Measurements from ENCODE around the gene IFIT1.
"Not testable (repeated sequence)": the region's sequence is repeated elsewhere in the genome, so short reads cannot be mapped to it uniquely, and the experiment has no call there.

The IFIT1 gene

GRCh38 chr10:89363729-89364442 is 28.5 kb upstream of the IFIT1 start:
- no peak for DNase-seq

- DNase-seq: no peak
These were observed 27.9 kb upstream of the IFIT1 start for GRCh38 chr10:89364531-89364930.

- DNase-seq: no peak
These were observed 24.9 kb upstream of the IFIT1 start for GRCh38 chr10:89367529-89367928.

DNA sequence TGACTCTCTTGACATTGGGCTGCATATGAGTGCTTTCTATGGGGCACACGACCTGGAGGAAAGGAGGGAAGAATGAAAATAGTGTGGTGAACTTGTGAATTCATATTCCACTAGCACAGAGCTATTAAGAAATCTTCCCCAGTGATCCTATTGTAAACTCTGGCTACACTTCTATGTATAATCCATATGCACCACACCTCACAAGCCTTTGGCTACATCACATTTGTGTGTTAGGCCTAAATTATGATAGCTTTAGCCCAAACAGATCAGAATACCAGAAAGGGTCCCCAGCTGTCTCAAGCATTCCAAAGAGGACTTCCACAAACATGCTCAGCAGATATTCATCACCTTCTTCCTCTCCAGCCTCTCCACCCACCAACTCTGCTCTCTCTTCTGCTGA is 24.3 kb upstream of the IFIT1 start:
- no peak for DNase-seq

DNA sequence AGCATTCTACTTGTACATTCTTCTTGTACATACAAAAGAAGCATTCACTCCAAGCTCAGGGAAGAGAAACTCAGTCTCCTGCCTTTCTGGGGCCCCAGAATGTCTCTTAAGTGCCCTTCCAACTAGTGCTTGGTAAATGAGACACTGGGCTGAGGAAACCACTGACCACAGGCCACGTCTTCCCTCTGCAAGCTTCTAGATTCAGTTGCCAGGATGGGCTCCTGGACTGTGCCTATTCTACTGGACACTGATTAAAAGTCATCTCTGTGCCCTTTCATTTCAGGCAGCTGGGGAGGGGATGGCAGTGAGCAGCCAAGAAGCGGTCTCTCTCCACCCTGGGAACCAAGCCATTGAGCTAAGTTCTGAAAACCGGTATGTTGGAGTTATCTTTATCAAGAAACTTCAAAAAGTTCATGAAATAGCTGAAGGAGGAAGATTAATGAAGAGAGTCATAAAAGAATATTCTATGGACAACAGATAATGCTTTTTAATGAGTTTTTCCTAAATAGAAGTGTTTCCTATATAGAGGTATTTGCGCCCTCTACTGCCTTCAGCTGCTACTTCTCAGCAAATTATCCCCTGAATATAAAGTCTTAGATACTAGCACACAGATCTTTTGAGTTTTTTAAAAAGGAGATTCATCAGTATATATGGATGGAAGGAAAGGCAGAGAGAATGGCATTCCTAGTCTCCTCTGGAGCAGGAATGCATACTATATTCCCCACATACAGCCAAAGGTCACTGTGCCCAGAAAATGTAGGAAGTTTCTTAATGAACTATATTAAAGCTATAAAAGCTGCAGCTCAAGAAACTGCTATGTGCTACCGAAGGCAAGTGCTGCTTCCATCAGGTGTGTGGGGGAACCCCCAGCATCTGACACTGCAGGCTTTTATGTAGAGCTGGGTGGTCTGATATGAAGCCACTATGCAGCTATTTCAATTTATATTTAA is 23.0 kb upstream of the IFIT1 start:
- DNase-seq: peak; percentile 35

GRCh38 chr10:89371079-89371478 is 21.3 kb upstream of the IFIT1 start:
- no peak for DNase-seq

DNA sequence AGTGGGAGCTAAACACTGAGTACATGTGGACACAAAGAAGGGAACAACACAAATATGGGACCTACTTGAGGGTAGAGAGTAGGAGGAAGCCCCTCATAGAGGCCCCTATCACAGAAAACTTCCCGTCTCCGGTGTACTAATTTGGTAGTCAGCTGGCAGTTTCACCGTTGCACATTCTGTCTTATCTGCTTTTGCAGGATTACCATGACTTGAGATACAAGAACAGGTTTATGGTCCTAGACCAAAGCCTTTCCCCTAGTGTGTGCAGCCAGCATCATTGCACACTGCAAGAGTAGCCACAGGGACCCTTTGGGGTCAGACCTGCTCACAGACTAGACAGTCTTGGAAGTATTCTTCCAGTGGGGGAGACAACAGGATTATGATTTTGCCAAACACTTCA is 20.4 kb upstream of the IFIT1 start:
- DNase-seq: no peak

GRCh38 chr10:89373916-89374711 is 18.3 kb upstream of the IFIT1 start:
- no peak for DNase-seq

GRCh38 chr10:89374713-89375141 is 17.7 kb upstream of the IFIT1 start:
- DNase-seq: no peak

- DNase-seq: no peak
These were observed 14.5 kb upstream of the IFIT1 start, which contains the start of gene IFIT1B for GRCh38 chr10:89377705-89378637. Gene IFIT1B, plus strand, starts transcription at chr10:89378056. Its CDS starts 80 bp downstream, at chr10:89378136.

GRCh38 chr10:89379103-89379502 is 13.3 kb upstream of the IFIT1 start:
- DNase-seq: no peak

DNA sequence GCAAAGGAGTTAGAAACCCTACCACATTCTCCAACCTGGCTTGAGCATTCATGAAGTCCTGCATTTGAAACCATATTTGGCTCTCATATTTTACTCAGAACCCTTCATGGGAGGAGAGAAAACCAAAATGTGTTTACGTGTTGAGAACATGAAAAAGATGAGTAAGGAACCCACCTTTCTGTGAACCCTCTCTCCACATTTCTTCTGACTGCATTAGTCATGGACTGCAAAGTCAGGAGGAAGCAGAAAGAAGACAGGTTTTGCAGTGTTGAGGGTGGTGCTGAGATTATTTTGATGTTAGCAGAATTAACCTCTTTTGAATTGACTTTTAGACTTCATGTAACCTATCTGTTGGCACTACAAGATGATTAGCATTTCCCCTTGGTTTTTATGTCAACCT is 9.7 kb upstream of the IFIT1 start:
- DNase-seq: no peak

- no peak for DNase-seq
These were observed 7.7 kb upstream of the IFIT1 start for GRCh38 chr10:89384474-89385340.

DNA sequence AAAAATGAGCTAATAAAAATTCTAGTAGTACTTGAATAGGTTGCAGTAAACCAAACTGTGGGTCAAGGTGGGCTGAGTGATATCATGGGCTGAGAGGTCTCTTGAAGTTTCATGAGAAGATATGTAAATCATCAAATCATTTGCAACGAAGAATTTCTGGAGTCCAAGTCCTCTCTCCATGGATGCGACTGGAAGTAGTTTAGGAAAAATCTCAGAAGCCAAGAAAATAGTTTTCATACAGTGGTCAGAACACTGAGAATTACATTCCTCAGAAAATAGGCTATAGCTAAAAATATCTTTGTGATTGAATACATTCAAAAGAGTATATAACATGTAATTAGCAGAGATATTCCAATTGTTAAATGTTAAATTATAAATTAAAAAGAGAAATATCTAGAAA is 3.6 kb upstream of the IFIT1 start:
- no peak for DNase-seq

GRCh38 chr10:89389254-89389653 is 3.2 kb upstream of the IFIT1 start:
- no peak for DNase-seq

DNA sequence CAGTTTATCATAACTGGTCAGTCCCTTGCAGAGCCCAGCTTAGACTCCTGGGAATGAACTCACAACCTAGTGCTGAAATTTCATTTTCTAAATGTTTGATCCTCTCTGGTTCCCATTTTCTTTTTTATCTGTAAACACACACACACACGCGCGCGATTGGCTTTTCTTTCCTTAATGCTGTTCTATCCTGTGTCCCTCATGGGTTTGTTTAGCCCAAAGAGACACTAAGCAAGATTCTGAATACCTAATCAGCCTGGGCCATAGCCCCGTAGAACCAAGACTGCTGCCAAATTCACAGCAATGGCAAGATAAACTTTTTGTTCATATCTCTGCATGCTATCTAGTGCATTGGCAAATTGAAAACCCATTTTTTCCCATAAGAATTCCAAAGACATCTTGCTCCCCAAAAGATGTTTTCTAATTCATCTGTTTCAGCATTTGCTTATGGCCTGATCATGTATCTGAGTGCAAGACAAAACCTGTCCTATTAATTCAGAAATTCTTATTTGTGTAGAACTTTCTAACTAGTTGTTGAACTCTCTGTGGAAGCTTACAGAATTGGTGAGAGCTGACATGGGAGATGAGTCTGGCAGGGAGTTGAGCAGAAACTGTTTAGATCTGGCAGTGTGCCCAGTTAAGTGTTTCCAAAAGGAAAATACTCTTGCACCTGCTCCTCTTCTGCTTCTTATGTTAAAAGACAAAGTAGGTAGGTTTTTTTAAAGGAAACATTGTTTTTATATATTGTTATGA is 1.8 kb upstream of the IFIT1 start:
- no peak for DNase-seq

DNA sequence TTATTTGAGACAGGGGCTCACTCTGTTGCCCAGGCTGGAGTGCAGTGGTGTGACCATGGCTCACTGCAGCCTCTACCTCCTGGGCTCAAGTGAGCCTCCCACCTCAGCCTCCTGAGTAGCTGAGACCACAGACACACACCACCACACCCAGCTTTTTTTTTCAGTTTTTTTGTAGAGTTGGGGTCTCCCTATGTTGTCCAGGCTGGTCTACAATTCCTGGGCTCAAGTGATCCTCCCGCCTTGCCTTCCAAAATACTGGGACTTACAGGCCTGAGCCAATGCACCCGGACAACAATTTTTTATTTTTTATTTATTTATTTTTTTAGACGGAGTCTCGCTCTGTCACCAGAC is 1.2 kb upstream of the IFIT1 start:
- DNase-seq: not testable (repeated sequence)

- DNase-seq: peak; percentile 24
These were observed 551 bp downstream of the IFIT1 start for GRCh38 chr10:89392974-89393373.

DNA sequence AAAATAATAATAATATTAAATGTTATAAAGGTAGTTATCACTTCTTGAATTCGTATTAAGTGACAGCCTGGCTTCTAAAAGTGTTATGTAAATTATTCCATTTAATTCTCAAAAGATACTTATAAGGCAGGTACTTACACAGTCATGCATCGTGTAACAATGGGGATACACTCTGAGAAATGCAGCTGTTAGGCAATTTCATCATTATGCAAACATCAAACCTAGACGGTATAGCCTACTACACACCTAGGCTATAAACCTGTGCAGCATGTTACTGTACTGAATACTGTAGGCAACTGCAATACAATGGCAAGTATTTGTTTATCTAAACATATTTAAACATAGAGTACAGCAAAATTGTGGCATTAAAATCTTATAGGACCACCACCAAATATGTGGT is 1.5 kb downstream of the IFIT1 start:
- DNase-seq: no peak

GRCh38 chr10:89395141-89395540 is 2.7 kb downstream of the IFIT1 start:
- no peak for DNase-seq

Measured in right kidney (tissue), 1 donor.